ENCODE data around the gene PLEKHH3.

PLEKHH3 gene, protein sequence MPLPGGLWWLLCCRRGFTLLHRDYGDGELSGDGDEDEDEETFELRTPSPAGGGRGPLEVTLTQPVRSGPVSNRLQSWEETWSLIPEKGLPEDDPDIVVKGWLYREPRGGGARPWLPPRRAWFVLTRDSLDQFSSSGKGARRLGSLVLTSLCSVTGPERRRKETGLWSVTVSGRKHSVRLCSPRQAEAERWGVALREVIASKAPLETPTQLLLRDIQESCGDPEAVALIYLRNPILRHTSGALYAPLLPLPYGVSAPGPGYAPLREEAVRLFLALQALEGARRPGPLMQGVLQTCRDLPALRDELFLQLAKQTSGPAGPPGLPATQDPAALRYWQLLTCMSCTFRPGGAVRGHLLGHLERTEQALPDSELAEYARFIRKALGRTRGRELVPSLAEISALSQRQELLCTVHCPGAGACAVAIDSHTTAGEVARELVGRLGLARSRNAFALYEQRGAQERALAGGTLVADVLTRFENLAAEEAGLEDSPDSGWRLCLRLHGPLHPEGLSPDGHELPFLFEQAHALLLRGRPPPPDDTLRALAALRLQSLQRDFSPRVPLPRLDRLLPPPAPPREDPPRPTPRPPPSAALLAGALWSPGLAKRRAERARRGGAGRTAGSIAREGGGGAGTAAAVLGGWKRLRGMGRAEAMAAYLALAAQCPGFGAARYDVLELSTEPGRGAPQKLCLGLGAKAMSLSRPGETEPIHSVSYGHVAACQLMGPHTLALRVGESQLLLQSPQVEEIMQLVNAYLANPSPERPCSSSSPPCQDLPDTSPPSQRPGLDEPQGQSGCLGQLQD
- long read RNA-seq, partial matches to known transcripts = 1 of 2 reads
- long read RNA-seq, other reads (novel, unspliced or antisense) = 1 of 2 reads

DNA sequence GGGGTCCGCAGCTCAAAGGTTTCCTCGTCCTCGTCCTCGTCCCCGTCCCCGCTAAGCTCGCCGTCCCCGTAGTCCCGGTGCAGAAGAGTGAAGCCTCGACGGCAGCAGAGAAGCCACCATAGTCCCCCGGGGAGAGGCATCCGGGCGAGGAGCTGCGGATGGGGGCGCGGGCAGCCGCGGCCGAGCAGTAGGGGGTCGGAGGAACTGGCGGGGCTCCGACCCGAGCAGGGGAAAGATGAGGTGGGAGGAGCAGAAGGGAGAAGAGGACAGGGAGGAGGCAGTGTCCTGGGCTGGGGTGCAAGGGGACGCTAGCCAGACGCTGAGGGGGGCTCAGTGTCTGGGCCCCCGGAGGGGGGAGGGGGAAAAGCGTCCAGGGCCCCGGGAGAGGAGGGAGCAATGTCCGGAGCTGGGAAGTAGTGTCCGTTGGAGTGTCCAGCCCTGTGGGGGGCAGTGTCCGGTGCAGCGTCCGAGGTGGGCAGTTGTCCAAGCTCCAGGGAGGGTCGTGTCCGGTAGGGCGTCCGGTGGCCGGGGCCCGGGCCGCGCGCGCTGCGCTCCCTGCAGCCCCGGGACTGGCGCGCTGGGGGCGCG is at the start of gene PLEKHH3:
Gene PLEKHH3, minus strand, starts transcription at position 571 of the 588 bp plus-strand sequence. Its CDS starts 431 bp downstream, at position 140.
- Histone ChIP-seq H3K27me3 (ENCODE audit: insufficient read depth, poor library complexity, severe bottlenecking) (peaks cover 40% of the 10 kb centered on the region), H3K4me3 (replicated peaks; ENCODE audit: insufficient read depth, low read length) (peak within 1 kb of the TSS; percentile 67), H3K27ac (replicated peaks) (peak within 1 kb of the TSS; percentile 61)
- TF ChIP-seq SPI1 (IDR thresholded peaks at IDR 0.05; ENCODE audit: borderline replicate concordance, low read depth) = no peak
- TF ChIP-seq, protein P1, sequence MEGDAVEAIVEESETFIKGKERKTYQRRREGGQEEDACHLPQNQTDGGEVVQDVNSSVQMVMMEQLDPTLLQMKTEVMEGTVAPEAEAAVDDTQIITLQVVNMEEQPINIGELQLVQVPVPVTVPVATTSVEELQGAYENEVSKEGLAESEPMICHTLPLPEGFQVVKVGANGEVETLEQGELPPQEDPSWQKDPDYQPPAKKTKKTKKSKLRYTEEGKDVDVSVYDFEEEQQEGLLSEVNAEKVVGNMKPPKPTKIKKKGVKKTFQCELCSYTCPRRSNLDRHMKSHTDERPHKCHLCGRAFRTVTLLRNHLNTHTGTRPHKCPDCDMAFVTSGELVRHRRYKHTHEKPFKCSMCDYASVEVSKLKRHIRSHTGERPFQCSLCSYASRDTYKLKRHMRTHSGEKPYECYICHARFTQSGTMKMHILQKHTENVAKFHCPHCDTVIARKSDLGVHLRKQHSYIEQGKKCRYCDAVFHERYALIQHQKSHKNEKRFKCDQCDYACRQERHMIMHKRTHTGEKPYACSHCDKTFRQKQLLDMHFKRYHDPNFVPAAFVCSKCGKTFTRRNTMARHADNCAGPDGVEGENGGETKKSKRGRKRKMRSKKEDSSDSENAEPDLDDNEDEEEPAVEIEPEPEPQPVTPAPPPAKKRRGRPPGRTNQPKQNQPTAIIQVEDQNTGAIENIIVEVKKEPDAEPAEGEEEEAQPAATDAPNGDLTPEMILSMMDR (IDR thresholded peaks at IDR 0.05; ENCODE audit: insufficient read depth, low read length) = no peak
- TF ChIP-seq POLR2AphosphoS5 (IDR thresholded peaks at IDR 0.05; ENCODE audit: low read depth) = no peak
- TF ChIP-seq GABPA (IDR thresholded peaks at IDR 0.05; ENCODE audit: low read depth) = no peak
- TF ChIP-seq, protein P2, sequence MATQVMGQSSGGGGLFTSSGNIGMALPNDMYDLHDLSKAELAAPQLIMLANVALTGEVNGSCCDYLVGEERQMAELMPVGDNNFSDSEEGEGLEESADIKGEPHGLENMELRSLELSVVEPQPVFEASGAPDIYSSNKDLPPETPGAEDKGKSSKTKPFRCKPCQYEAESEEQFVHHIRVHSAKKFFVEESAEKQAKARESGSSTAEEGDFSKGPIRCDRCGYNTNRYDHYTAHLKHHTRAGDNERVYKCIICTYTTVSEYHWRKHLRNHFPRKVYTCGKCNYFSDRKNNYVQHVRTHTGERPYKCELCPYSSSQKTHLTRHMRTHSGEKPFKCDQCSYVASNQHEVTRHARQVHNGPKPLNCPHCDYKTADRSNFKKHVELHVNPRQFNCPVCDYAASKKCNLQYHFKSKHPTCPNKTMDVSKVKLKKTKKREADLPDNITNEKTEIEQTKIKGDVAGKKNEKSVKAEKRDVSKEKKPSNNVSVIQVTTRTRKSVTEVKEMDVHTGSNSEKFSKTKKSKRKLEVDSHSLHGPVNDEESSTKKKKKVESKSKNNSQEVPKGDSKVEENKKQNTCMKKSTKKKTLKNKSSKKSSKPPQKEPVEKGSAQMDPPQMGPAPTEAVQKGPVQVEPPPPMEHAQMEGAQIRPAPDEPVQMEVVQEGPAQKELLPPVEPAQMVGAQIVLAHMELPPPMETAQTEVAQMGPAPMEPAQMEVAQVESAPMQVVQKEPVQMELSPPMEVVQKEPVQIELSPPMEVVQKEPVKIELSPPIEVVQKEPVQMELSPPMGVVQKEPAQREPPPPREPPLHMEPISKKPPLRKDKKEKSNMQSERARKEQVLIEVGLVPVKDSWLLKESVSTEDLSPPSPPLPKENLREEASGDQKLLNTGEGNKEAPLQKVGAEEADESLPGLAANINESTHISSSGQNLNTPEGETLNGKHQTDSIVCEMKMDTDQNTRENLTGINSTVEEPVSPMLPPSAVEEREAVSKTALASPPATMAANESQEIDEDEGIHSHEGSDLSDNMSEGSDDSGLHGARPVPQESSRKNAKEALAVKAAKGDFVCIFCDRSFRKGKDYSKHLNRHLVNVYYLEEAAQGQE (IDR thresholded peaks at IDR 0.05; ENCODE audit: insufficient replicate concordance, low read depth) = no peak
- DNase-seq (ENCODE audit: low read depth in 1 of 2, low spot score in 1 of 2) = no peak

DNA sequence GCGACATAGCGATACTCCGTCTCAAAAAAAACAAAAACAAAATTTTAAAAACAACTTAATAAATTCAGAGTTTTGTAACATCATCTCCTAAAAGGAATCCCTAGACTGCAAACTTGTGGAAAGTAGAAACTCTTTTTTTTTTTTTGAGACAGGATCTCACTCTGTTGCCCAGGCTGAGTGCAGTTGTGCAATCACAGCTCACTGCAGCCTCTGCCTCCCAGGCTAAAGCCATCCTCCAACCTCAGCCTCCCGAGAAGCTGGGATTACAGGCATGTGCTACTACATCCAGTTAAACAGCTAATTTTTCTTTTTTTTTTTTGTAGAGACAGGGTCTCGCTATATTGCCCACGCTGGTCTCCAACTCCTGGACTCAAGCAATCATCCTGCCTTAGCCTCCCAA is 48.3 kb upstream of the PLEKHH3 start:
- no peak overlapping the region for H3K27ac ChIP-seq (replicated peaks)
- no peak for DNase-seq (ENCODE audit: low read depth in 1 of 2, low spot score in 1 of 2)
- H3K27me3 ChIP-seq (ENCODE audit: insufficient read depth, poor library complexity, severe bottlenecking) = no peaks in the 10 kb centered on the region
- no peak overlapping the region for H3K4me3 ChIP-seq (replicated peaks; ENCODE audit: insufficient read depth, low read length)
- TF ChIP-seq, protein P1 (IDR thresholded peaks at IDR 0.05; ENCODE audit: insufficient read depth, low read length) = no peak
- TF ChIP-seq SPI1 (IDR thresholded peaks at IDR 0.05; ENCODE audit: borderline replicate concordance, low read depth) = no peak
- no peak for TF ChIP-seq POLR2AphosphoS5 (IDR thresholded peaks at IDR 0.05; ENCODE audit: low read depth)
- TF ChIP-seq, protein P2 (IDR thresholded peaks at IDR 0.05; ENCODE audit: insufficient replicate concordance, low read depth) = no peak
- no peak for TF ChIP-seq GABPA (IDR thresholded peaks at IDR 0.05; ENCODE audit: low read depth)

DNA sequence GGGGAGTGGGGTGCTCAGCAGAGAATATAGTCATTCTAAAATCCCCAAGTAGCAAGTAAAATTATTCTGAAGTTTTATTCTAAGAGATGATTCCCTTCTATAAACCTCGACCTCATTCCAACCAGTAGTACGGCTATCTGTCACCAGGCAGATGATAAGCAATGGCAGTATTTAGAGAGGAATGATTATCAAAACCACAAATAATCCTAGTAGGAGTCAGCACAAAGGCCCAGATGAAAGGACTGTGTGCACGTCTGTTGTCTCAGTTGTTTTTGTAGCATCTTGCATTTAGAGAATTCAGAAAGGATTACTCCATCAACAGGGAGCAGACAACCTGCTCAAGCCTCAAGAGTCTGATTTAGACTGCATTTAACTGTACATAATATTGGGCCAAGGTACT is 46.8 kb upstream of the PLEKHH3 start:
- no peak overlapping the region for H3K27ac ChIP-seq (replicated peaks)

More for the DNA sequence above, 46.8 kb upstream of the PLEKHH3 start:
- Histone ChIP-seq H3K4me3 (replicated peaks; ENCODE audit: insufficient read depth, low read length) (no peak overlapping the region), H3K27me3 (ENCODE audit: insufficient read depth, poor library complexity, severe bottlenecking) (no peaks in the 10 kb centered on the region)
- no peak for TF ChIP-seq GABPA (IDR thresholded peaks at IDR 0.05; ENCODE audit: low read depth)
- TF ChIP-seq, protein P1 (IDR thresholded peaks at IDR 0.05; ENCODE audit: insufficient read depth, low read length) = no peak
- TF ChIP-seq, protein P2 (IDR thresholded peaks at IDR 0.05; ENCODE audit: insufficient replicate concordance, low read depth) = no peak
- no peak for TF ChIP-seq SPI1 (IDR thresholded peaks at IDR 0.05; ENCODE audit: borderline replicate concordance, low read depth)
- TF ChIP-seq POLR2AphosphoS5 (IDR thresholded peaks at IDR 0.05; ENCODE audit: low read depth) = no peak
- DNase-seq (ENCODE audit: low read depth in 1 of 2, low spot score in 1 of 2) = no peak

All from HL-60 (cell line).